ENCODE data around the gene ELOVL5.
"Not testable (repeated sequence)": the region's sequence is repeated elsewhere in the genome, so short reads cannot be mapped to it uniquely, and the experiment has no call there.

The ELOVL5 gene

DNA sequence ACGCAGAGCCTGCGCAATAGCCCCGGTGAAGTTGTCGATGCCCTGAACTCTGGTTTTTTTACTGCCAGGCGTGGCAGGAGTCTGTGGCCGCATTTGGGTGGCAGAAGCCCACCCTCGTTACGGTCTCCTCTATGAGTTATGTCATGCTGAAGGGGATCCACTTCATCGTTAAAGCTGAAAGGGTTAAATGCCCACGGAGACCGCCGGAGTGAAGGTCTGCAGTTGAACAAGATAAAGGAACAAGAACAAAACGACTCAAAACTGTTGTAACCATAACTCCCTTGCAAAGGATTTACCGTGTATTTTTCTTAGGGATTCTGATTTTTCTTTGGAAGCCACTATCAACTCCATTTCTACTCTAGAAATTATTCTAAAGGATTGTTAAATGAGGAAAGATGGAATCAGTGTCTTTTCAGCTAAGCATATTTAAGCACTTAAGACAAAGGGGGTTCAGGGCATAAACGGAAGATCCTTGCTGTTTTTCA is 501 bp upstream of the ELOVL5 start:
- H3K9me3 Mint-ChIP-seq, result no peaks in the 10 kb centered on the region
- peaks cover 3% of the 10 kb centered on the region for H3K27me3 Mint-ChIP-seq
- intact Hi-C loops (cut with micrococcal nuclease), result loop anchor here (1.0 kb wide), 1 partner anchor 10 kb away; no protein-coding TSS in a partner anchor
- peaks cover 24% of the 10 kb centered on the region for H3K36me3 Mint-ChIP-seq (ENCODE audit: low read depth)
- H3K27ac Mint-ChIP-seq, result peak overlapping the region; percentile 90
- peaks cover 39% of the 10 kb centered on the region for H3K4me1 Mint-ChIP-seq (ENCODE audit: low read depth)
- peak overlapping the region; percentile 92 for H3K4me3 Mint-ChIP-seq

- Mint-ChIP-seq H3K4me3 (peak overlapping the region; percentile 92), H3K9me3 (no peaks in the 10 kb centered on the region), H3K27ac (peak overlapping the region; percentile 90), H3K27me3 (peaks cover 2% of the 10 kb centered on the region), H3K36me3 (ENCODE audit: low read depth) (peaks cover 24% of the 10 kb centered on the region), H3K4me1 (ENCODE audit: low read depth) (peaks cover 47% of the 10 kb centered on the region)
- intact Hi-C loops (cut with micrococcal nuclease), result no loop called here
Measured at GRCh38 chr6:53347921-53348370, 804 bp downstream of the ELOVL5 start.

- H3K4me3 Mint-ChIP-seq, result peak overlapping the region; percentile 92
- peaks cover 52% of the 10 kb centered on the region for H3K4me1 Mint-ChIP-seq (ENCODE audit: low read depth)
- intact Hi-C loops (cut with micrococcal nuclease), result no loop called here
Measured at GRCh38 chr6:53347250-53347920, 1.4 kb downstream of the ELOVL5 start.

GRCh38 chr6:53346049-53346448 is 2.7 kb downstream of the ELOVL5 start:
- Mint-ChIP-seq H3K4me1 (ENCODE audit: low read depth) (peaks cover 60% of the 10 kb centered on the region), H3K36me3 (ENCODE audit: low read depth) (peaks cover 24% of the 10 kb centered on the region)
- H3K27ac Mint-ChIP-seq; intact Hi-C loops (cut with micrococcal nuclease); H3K27me3 Mint-ChIP-seq; H3K9me3 Mint-ChIP-seq; H3K4me3 Mint-ChIP-seq: not testable (repeated sequence)

More at GRCh38 chr6:53347250-53347920, 1.4 kb downstream of the ELOVL5 start:
- H3K9me3 Mint-ChIP-seq, result no peaks in the 10 kb centered on the region
- peak overlapping the region; percentile 90 for H3K27ac Mint-ChIP-seq
- peaks cover 2% of the 10 kb centered on the region for H3K27me3 Mint-ChIP-seq
- H3K36me3 Mint-ChIP-seq (ENCODE audit: low read depth), result peaks cover 24% of the 10 kb centered on the region

DNA sequence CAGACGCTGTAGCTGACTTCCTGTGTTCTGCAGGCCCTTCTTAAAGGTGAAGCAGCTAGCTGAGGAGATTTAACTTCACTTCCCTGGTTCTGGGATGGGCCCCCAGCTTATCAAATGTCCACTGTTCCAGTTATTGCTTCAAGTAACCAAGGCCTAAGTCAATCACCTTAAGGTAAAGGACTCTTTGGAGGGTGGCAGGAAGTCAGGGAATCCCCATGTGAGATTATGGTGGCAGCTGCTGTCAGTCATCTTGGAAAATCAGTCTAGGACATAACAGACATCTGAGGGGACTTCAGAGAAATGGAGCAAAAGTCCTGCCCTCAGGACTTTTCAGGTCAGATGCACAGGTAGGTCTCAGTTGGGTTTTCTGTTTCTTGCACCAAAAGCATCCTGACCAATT is 3.8 kb downstream of the ELOVL5 start:
- Mint-ChIP-seq H3K4me3 (no peak overlapping the region), H3K27me3 (no peaks in the 10 kb centered on the region), H3K27ac (no peak overlapping the region), H3K4me1 (ENCODE audit: low read depth) (peaks cover 60% of the 10 kb centered on the region), H3K9me3 (no peaks in the 10 kb centered on the region), H3K36me3 (ENCODE audit: low read depth) (peaks cover 24% of the 10 kb centered on the region)
- intact Hi-C loops (cut with micrococcal nuclease), result loop anchor here (5.0 kb wide), 1 partner anchor 137 kb away; no protein-coding TSS in a partner anchor

DNA sequence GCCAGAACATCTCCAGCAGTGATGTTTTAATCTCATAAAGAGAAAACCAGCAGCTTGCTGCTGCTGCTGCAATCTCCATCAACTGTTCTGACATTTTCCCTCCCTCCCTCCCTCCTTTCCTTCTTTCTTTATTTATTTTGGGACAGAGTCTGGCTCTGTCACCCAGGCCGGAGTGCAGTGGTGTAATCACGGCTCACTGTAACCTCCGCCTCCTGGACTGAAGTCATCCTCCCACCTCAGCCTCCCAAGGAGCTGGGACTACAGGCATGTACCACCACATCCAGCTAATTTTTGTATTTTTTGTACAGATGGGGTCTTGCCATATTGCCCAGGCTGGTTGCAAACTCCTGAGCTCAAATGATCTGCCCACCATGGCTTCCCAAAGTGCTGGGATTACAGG is 5.7 kb downstream of the ELOVL5 start:
- H3K9me3 Mint-ChIP-seq, result no peaks in the 10 kb centered on the region
- no peak overlapping the region for H3K27ac Mint-ChIP-seq
- peaks cover 19% of the 10 kb centered on the region for H3K36me3 Mint-ChIP-seq (ENCODE audit: low read depth)
- no peak overlapping the region for H3K4me3 Mint-ChIP-seq
- intact Hi-C loops (cut with micrococcal nuclease), result loop anchor here (5.0 kb wide), 1 partner anchor 139 kb away; no protein-coding TSS in a partner anchor
- H3K4me1 Mint-ChIP-seq (ENCODE audit: low read depth), result peaks cover 63% of the 10 kb centered on the region
- H3K27me3 Mint-ChIP-seq, result no peaks in the 10 kb centered on the region

GRCh38 chr6:53342217-53342616 is 6.5 kb downstream of the ELOVL5 start:
- Mint-ChIP-seq H3K9me3 (no peaks in the 10 kb centered on the region), H3K27ac (no peak overlapping the region), H3K4me3 (no peak overlapping the region), H3K27me3 (no peaks in the 10 kb centered on the region), H3K4me1 (ENCODE audit: low read depth) (peaks cover 67% of the 10 kb centered on the region), H3K36me3 (ENCODE audit: low read depth) (peaks cover 19% of the 10 kb centered on the region)
- intact Hi-C loops (cut with micrococcal nuclease), result loop anchor here (5.0 kb wide), 1 partner anchor 140 kb away; no protein-coding TSS in a partner anchor

GRCh38 chr6:53340536-53340935 is 8.2 kb downstream of the ELOVL5 start:
- intact Hi-C loops (cut with micrococcal nuclease), result loop anchor here (5.0 kb wide), 1 partner anchor 142 kb away; no protein-coding TSS in a partner anchor
- no peak overlapping the region for H3K4me3 Mint-ChIP-seq
- peaks cover 64% of the 10 kb centered on the region for H3K4me1 Mint-ChIP-seq (ENCODE audit: low read depth)
- no peaks in the 10 kb centered on the region for H3K9me3 Mint-ChIP-seq
- H3K27me3 Mint-ChIP-seq, result no peaks in the 10 kb centered on the region
- peaks cover 15% of the 10 kb centered on the region for H3K36me3 Mint-ChIP-seq (ENCODE audit: low read depth)
- no peak overlapping the region for H3K27ac Mint-ChIP-seq

DNA sequence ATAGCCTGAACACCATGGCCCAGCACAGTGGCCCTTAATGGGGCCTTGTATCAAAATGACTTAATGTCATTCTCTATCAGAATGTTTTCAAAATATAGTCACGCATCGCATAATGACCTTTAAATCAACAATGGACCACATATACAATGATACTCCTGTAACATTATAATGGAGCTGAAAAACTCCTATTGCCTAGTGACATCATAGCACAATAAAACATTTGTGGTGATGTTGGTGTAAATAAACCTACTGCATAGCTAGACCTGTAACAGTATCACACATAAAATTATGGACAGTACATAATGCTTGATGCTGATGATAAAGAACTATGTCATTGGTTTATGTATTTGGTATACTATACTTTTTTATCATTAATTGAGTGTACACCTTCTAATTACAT is 9.3 kb downstream of the ELOVL5 start:
- no peak overlapping the region for H3K27ac Mint-ChIP-seq
- no peaks in the 10 kb centered on the region for H3K27me3 Mint-ChIP-seq
- H3K4me1 Mint-ChIP-seq (ENCODE audit: low read depth), result peaks cover 67% of the 10 kb centered on the region
- intact Hi-C loops (cut with micrococcal nuclease), result no loop called here
- peaks cover 12% of the 10 kb centered on the region for H3K36me3 Mint-ChIP-seq (ENCODE audit: low read depth)
- no peak overlapping the region for H3K4me3 Mint-ChIP-seq
- no peaks in the 10 kb centered on the region for H3K9me3 Mint-ChIP-seq

GRCh38 chr6:53338304-53338703 is 10.4 kb downstream of the ELOVL5 start:
- Mint-ChIP-seq H3K36me3 (ENCODE audit: low read depth) (peaks cover 12% of the 10 kb centered on the region), H3K9me3 (no peaks in the 10 kb centered on the region), H3K27ac (no peak overlapping the region), H3K4me1 (ENCODE audit: low read depth) (peaks cover 62% of the 10 kb centered on the region), H3K27me3 (no peaks in the 10 kb centered on the region), H3K4me3 (no peak overlapping the region)
- intact Hi-C loops (cut with micrococcal nuclease), result no loop called here

DNA sequence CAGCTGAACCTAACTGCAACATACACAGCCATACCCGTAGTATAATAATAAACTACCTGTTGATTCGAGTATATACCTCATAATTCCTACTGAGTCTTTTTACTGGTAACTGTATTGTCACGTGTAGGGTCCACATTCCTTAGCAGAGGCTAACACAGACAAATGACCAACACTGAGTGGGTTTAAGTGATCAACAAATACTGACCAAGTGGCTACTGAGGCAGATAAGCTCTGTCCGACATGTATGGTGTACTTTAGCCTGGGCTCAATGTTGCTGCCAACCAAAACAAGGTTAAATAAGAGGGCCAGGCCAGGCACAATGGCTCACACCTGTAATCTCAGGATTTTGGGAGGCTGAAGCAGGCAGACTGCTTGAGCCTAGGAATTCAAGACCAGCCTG is 12.7 kb downstream of the ELOVL5 start:
- peak overlapping the region; percentile 55 for H3K27ac Mint-ChIP-seq
- intact Hi-C loops (cut with micrococcal nuclease), result no loop called here
- peaks cover 54% of the 10 kb centered on the region for H3K4me1 Mint-ChIP-seq (ENCODE audit: low read depth)
- no peaks in the 10 kb centered on the region for H3K9me3 Mint-ChIP-seq
- H3K4me3 Mint-ChIP-seq, result peak overlapping the region; percentile 17
- H3K27me3 Mint-ChIP-seq, result no peaks in the 10 kb centered on the region
- H3K36me3 Mint-ChIP-seq (ENCODE audit: low read depth), result peaks cover 18% of the 10 kb centered on the region

GRCh38 chr6:53335224-53335994 is 13.3 kb downstream of the ELOVL5 start:
- Mint-ChIP-seq H3K4me3 (peak overlapping the region; percentile 48), H3K4me1 (ENCODE audit: low read depth) (peaks cover 59% of the 10 kb centered on the region), H3K27ac (peak overlapping the region; percentile 55), H3K9me3 (no peaks in the 10 kb centered on the region), H3K27me3 (no peaks in the 10 kb centered on the region), H3K36me3 (ENCODE audit: low read depth) (peaks cover 18% of the 10 kb centered on the region)
- intact Hi-C loops (cut with micrococcal nuclease), result no loop called here

DNA sequence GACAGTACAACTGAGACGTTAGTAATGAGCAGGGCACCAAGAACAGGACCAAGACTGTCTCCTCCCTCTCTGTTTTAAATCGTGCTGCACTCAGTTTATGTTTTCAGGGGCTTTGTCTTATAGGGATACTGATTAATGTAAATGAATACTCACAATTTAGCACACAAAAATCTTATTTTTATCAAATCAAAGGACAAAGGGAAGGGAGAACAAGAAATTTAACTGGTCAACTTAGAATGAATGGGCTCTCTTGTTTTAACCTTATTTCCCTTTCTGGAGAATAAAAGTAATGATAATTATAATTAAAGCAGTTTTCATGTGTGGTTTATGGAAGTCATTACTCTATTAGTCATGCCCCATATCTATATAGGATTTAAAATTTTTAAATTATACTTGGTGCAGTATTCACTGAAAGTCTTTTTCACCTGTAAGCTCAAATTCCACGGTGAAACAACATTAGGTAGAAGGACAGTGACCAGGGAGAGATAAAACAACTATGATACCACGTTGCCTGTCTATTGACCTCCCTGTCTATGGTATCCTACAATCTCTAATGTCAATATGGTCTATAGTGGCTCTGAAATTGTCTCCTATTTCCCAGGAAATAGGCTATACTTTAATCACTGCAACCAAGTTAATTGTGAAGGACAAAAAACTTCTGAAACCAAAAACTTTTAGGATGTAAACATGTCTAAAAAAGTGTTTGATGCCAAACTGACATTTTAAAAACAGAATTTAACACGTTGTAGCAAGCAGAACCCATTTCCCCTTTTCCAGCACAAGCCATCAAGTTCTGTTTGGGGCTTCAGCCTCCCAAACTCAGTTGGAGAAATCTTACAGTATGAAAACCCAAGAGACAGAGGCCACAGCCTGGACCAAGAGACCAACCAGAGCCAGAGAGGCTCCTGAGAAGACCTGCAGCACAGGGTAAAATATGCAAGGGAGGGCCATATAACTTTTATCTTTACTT is 15.0 kb downstream of the ELOVL5 start:
- Mint-ChIP-seq H3K27me3 (no peaks in the 10 kb centered on the region), H3K36me3 (ENCODE audit: low read depth) (peaks cover 18% of the 10 kb centered on the region), H3K4me1 (ENCODE audit: low read depth) (peaks cover 57% of the 10 kb centered on the region), H3K4me3 (no peak overlapping the region), H3K9me3 (no peaks in the 10 kb centered on the region), H3K27ac (no peak overlapping the region)
- intact Hi-C loops (cut with micrococcal nuclease), result no loop called here
